GM18870 (cell line): ENCODE measurements around the gene ESRRB.

Source experiments
- ATAC-seq: cut with Tn5 transposase; IDR thresholded peaks from one replicate; pipeline ENCODE4 v1.9.1; 2021; ENCODE audit warnings: moderate library complexity; ENCODE audit not compliant: unreplicated experiment

Gene ESRRB

DNA sequence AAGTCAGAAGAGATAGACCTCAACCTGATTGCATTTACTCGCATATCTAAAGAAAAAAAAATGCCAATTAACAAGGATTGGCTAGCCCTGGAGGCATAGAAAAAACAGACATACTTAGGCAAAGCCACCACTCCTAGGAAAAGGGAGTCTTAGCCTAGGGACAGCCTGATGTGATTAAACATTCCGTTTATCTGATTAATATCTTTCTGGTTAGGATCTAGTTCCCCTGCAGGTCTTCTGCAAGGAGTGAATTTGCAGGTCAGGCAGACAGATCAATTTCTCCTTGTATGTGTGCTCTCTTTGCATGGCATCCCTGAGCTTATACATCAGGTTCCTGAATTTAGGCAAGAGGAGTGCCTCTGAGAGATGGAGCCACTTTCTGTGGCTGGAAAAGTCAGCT, 70.5 kb downstream of the ESRRB start:
- ATAC-seq, result no peak

DNA sequence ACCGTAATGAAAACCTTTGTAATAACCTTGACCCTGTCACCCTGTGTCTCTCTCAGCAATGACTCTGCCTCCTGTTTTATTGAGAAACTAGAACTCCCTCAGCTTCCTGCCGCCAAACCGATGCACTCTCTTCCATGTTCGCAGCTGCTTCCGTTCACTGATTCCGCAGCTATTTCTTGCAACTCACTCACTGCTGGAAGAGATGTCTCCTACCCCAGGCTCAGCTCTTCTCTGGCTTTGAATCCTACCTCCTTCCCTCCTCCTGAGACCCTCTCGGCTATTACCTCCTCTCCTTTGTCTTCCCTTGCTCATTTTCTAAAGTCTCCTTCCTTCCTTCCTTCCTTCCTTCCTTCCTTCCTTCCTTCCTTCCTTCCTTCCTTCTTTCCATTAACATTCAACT, 71.0 kb downstream of the ESRRB start:
- no peak for ATAC-seq

DNA sequence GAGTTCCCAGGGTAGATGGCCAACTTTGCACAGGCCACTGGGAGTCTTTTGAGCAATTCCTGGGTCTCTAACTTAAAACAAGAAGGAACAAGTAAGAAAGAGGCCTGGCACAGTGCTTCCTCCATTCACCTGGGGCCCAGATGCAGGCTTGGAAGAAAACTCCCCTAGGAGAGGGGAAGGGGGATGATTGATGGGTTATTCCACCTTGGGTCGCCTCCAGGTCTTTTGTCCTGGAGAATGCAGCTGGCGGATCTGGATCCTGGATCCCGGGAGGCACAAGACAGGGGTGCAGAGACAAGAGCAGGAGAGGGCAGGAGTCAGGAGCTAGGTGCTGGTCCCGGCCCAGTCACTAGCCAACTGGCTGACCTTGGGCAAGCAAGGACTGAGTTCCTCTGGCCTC, 74.5 kb downstream of the ESRRB start:
- no peak for ATAC-seq

DNA sequence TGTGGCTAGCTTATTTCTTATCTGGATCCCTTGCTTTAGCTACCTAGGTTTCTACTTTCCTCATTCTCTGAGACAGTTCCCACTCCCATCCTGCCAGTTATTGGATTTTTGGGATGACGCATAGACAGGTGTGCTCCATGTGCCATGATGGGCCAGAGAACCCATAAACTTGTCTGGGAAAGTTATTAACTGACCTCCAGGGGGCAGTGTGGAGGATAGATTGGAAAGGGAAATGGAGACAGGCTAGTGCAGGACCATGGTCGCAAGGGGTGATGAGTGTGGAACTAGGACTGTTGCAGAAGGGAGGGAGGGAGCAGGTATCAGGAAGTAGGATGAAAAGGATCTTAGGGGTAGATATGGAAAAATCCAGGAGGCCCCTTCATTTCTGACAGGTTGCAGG, 80.3 kb downstream of the ESRRB start:
- no peak for ATAC-seq

DNA sequence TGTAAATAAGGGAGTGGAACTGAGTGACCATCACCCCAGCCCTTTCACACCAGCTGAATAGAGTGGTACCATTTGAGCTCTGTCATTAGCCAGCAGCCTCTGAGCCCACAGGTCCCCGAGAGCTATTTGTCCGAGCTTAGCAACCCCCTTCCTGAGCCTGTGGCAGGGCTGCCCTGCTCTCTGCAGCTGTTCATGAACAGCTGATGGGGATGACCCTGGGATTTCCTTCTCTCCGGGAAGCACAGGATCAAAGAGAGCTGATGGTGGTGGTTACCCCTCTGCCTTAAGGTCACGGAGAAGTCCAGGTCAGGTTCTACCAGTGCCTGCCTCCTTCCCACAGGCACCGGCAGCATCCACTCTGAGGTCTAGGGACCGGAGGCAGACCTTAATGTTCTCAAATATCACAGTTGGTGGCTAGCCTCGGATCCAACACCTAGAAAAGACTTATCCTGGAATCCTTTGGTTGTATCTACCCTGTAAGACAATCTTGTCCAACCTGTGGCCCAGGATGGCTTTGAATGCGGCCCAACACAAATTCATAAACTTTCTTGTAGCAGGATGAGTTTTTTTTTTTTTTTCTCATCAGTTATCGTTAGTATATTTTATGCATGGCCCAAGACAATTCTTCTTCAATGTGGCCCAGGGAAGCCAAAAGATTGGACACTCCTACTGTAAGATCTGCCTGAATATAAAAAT, 81.1 kb downstream of the ESRRB start:
- no peak for ATAC-seq

DNA sequence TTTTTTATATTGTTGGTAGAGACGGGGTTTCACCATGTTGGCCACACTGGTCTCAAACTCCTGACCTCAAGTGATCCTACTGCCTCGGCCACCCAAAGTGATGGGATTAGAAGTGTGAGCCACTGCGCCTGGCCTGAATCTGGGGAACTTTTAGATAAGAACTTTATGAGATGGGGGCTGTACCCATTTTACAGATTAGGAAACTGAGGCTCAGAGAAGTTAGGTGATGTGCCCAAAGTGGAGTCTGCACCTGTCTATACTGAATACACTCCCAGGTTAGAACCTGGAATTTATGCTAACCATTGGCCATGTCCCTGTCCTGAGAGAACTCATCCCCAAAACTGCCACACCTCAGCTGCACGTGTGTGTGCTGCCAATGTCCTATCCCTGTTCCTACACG, 81.9 kb downstream of the ESRRB start:
- no peak for ATAC-seq

DNA sequence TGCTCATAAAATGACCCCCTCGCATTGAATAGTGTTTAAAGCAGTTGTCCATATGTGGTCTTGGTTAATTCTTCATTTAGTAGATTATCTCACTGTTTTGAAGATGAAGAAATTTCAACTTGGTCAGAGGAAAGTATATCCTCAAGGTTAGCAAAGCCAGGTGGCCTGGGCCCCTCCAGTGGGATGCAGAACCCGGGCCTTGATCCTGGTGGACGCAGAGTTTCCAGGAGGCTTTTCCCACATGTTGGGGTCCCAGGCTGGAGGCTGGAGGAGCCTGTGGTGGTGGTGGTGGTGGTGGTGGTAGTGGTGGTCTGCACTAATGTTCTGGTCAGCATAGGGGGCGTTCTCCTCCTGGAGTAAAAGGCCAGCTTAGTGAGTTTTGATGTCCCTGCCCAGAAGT, 85.9 kb downstream of the ESRRB start:
- no peak for ATAC-seq

DNA sequence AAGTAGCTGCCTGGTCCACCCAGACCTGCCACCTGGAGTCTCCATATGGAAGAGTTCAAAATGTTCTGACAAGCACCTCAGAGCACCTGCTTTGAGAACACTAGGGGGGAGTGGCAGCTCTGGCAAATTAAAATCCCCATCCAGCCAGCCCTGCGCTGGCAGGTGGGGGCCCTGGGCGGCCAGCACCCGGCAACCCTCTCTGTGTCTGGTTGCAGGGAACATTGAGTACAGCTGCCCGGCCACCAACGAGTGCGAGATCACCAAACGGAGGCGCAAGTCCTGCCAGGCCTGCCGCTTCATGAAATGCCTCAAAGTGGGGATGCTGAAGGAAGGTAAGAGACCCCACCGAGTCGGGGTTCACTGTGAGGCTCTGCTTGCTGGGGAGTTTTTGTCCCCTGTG, 86.4 kb downstream of the ESRRB start:
- ATAC-seq, result no peak

DNA sequence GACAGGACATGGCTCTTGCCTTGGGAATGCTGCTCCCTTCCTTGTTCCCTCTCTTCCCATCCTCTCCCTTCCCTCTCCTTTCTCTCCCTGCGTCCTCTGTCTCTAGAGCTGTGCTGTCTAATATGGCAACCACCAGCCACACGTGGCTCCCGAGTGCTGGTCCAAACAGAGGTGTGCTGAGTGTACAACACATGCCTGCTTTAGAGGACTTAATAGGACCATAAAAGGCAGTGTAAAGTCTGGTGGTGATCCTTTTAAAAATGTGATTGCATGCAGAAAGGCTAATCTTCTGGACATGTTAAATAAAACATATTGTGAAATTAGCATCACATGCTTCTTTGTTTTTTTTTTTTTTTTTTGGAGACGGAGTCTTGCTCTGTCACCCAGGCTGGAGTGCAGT, 87.2 kb downstream of the ESRRB start:
- ATAC-seq, result no peak

DNA sequence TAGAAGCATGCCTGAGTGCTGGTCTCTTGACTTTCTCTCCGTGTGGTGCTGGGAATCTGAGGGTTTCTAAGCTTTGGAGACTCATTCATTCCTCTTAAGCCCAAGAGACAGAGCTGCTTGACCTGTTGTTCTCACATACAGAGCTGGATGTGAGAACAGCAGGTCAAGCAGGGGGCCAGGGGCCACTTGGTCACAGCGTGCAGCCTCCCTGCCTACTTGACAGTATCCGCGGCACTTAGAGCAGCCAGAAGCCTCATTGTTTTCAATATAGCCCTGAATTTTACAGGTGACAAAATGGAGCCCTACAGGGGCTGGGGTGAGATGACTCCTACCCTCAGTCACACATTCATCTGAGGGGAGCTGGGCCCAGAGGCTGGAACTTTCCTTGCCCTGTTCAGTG, 88.9 kb downstream of the ESRRB start:
- ATAC-seq, result no peak

DNA sequence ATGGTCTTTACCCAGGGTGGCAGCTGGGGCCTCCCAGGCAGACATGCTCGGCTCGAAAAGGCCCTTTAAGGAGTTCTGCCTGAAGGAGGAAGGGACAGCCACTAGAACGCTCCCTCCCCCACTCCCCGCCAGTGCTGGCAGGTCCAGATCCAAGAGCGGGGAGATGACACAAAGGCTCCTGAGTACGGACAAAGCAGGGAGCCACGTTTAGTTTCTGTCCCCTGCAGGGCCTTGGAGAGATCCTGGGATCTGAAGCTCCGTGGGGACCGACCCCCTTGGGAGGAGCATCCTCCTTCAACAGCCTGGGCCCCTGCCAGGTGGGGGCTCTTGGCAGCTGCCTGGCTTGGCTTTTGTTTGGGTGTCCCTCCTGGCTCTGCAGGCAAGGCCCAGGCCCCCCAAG, 89.7 kb downstream of the ESRRB start:
- ATAC-seq, result no peak

DNA sequence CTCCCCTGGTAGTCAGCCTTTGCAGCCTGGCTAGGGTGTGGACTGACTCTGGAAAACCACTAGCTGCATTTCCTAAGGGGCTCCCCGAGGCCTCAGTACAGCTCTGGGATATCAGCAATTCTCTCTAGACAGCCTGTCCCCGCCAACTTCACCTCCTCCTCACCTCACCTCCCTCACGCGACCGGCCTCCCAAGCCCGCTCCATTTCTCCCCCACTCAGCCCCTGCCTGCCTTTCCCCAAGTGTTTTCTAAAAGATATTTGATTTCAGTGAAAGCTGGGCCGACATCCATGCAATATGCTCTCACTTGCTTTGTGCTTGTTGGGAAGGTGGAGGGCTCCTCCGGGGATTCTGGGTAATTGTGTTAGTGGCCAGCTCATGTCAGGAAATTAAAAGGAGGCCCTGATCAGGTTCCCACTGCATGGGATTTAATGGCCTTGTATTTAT, 91.8 kb downstream of the ESRRB start:
- ATAC-seq, result no peak

DNA sequence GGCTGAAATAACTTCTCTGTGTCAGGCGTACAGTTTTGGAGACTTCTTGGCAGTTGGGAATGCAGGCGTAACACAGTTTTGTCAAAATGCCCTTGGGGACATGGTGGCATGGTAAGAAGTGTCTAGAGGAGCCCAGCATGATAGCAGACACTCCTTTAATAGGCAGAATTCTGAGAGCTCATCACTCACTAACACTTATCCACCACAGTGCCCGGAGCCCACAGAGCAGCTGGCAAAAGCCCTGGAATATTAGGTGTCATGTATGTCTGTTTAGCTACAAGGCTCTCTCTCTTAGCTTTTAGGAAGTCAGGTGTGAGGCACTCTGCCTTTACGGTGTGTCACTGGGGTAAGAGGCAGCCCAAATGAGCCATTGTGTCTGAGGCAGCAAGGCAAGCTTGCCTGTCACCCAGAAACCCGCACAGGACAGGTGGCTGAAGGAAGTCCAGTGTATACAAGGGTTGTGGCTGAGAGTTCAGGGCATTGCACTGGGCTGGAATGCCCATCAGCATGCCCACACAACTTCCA, 96.3 kb downstream of the ESRRB start:
- ATAC-seq, result no peak

DNA sequence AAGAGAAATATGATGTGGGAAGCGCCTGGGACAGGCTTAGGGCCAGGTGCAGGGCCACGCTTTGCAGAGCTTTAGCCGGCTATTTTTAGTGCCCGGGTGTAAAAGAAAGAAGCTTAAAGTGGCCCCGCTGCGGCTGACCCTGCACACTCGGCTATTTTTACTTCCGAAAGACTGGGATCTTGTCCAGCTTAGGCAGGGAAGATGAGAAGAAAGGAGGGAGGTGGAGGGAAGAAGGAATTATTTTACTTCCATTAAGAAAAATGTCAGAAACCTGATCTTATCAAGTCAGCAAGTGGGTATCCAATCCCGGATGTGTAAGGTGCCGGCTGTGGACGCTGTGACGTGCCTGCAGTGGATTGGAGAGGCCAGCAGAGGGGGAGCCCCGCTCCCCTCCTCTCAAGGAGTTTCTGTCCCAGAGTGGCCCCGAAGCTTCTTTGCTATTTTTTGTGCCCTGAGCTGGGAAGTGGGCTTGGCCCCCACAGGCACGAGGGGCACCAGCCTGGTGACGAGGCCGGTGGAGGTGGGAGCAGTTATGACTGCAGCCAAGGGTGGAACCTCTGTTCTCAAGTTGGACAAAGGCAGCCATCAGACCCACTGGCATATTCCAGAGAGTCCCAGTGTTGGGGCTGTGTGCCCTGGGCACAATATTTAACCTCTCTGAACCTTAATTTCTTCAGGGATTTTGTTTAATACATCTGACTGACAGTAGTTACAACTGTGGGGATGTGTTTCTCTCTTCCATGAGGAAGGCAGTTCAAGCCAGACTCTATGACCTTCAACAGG, 97.7 kb downstream of the ESRRB start:
- ATAC-seq, result no peak

DNA sequence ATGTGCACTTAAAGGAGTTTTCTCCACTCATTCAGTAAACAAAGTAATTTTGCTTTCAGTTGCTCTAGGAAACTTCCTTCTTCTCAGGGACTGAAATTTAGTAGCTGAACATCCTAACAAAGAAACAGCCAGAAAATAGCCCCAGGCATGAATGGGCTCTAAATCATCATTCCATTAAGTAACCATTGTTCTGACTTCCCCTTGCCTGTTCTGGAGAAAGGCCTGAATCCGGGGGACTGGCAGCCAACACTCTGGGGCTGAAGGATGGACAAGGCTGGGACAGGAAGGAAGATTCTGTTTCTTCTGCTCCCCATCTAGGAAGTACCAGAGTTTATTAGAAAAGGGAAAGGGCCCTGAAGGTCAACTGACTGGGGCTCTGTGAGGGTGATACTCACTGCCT, 104.5 kb downstream of the ESRRB start:
- ATAC-seq, result no peak

DNA sequence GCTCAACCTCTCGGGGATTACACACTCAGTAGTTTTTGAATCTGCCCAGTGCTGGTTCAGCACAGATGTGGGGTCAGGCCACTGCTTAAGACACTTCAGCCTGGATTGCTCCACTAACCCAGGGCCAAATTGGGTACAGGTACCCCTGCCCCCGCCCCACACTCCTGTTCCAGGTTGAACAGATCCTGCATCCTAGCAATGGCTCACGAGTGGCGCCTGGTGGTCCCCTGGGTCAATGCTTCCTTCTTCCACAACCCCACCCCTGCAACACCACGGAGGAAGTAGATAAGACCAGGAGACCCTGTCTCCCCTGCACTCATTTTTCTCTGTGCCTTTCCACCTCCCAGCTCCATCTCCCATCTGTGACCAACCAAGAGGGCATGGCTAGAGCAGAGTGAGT, 108.4 kb downstream of the ESRRB start:
- ATAC-seq, result no peak

DNA sequence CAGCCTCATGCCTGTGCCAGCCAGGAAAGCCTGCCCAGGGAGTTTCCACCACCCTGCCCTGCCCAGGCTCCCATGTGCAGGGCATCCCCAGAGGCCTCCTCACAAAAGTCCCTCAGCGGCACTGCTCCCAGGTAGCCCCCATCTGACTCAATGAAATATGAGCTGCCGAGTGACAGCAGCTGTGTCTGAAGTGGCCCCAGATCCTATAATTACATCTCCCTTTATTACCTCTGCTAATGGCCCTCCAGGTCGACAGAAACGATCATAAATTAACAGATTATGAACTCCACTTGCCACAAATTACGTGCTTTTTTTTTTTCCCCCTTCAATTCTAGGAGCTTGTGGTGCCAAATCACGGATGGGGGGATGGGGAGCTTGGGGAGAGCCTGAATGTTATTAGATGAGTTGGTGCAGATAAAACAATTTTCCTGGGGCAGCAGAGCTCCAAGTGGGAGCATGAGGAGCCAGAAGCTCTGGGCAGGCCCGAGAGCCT, 110.4 kb downstream of the ESRRB start:
- ATAC-seq, result no peak

DNA sequence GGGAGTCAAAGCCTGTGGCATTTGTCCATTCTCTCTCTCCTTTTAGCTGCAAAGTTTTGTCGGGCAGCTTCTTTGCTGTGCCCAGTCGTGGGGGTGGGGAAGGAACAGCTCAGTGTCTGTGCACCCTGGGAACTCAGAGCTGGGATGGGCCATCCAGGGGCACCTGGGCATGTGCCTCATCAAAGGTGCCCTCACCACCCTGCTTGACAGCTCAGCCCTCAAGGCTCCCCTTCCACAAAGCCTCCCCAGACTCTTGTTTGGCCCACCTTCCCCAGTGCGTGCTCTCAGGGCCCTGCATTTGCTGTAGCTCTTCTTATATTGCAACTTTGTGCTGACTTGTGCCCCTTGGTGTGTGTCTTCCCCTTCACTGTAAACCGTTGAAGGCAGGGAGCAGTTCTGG, 112.6 kb downstream of the ESRRB start:
- ATAC-seq, result no peak

DNA sequence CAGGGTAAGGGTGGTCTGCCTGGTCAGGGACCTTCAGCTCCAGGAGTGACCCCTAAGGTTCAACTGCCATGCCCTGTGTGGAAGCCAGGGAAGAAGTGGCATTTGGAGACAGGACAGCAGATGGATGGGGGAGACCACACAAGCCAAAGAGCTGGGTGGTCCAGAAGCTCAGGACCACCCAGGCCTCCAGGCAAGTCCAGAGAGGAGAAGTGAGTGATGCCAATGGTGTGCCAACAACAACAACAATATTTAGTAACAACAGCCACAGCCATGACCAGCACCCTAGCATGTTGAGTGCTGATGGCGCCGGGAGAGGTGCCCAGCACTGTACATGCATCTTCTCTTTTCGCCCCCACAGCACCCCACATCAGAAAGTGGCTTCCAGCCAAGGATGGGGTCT, 113.7 kb downstream of the ESRRB start:
- no peak for ATAC-seq

DNA sequence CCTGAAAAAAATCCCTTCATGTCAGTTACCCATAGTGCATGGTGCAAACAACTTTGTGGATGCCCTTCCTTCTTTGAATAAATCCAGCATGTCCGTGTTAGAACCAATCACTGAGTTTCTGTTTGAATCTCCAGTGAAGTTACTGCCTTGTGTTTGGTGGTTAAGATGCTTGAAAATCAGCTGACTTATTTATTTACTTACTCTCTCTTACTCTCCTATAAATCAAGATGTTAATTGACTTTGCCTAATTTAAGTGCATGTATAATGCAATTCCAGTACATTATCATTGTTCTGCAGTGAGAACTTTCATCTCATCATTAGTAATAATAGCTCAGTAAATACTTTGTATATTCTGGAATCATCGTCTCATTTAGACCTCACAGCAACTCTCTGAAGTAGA, 114.2 kb downstream of the ESRRB start:
- no peak for ATAC-seq

DNA sequence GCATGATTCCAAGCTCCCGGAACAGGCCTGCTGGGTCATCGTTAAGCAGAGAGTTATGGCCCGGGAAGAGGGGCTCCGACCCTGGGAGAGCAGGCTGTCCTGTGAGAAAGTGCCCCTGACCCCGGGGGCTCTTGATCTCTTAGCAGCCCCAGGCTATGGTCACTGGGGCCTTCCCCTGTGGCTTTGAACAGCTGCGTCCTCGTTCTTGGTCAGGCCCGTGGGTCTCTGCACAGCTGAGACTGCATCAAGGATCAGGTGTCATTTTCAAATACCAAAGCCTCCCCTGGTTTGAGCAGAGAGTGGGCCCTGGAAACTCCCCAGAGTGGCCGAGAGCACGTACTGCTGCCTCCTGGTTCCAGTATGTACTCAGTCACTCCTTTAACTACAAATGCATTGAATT, 114.8 kb downstream of the ESRRB start:
- no peak for ATAC-seq
